Memory B cell (primary cell): ENCODE measurements around the gene CFAP54.

Experiments
- ATAC-seq: fragments of 150-1000 bp; cut with Tn5 transposase; 2 replicates; pipeline ENCODE4 v1.10.0; 2021; ENCODE audit warnings: low read depth, mild to moderate bottlenecking, moderate library complexity
- DNase-seq, 2 donors: peaks; one replicate each; pipeline ENCODE4 v3.0.0; 2022; ENCODE audit warnings: low spot score in 2 of 2
- H3K27ac Mint-ChIP-seq: one replicate; pipeline ENCODE4 v1.8.0; 2022; ENCODE audit warnings: mild to moderate bottlenecking, moderate library complexity, mixed read lengths
- H3K27me3 Mint-ChIP-seq: one replicate; pipeline ENCODE4 v1.8.0; 2022; ENCODE audit warnings: mixed read lengths
- H3K36me3 Mint-ChIP-seq: one replicate; pipeline ENCODE4 v1.8.0; 2022; ENCODE audit warnings: mild to moderate bottlenecking, mixed read lengths
- H3K4me1 Mint-ChIP-seq: one replicate; pipeline ENCODE4 v1.8.0; 2022; ENCODE audit warnings: mixed read lengths
- H3K4me3 Mint-ChIP-seq: one replicate; pipeline ENCODE4 v1.8.0; 2022; ENCODE audit warnings: mild to moderate bottlenecking, moderate library complexity, mixed read lengths
- H3K9me3 Mint-ChIP-seq: one replicate; pipeline ENCODE4 v1.8.0; 2022; ENCODE audit warnings: mixed read lengths

CFAP54 gene

DNA sequence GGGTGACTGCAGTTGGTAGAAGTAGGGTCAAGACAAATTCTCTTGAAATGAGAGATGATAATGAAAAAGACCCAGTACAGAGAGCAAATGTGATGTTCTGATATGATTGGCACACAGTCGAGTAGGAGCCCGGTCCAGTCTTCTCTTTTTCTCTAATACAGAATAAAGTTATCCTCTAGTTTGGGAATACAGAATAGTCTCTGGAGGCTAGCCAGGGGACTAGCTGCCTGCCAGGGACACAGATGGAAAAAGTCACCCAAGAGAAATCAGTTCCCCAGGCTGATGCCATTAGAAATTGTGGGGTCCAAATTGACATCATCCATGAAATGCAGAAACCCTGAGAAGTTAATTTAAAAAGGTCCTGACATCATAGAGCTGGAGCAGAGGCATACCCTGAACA lies 240.5 kb downstream of the CFAP54 start:
- H3K27me3 Mint-ChIP-seq: peaks cover 5% of the 10 kb centered on the region
- no peak overlapping the region for H3K4me3 Mint-ChIP-seq
- H3K36me3 Mint-ChIP-seq: no peaks in the 10 kb centered on the region
- ATAC-seq: no peak
- H3K4me1 Mint-ChIP-seq: no peaks in the 10 kb centered on the region
- no peak for DNase-seq
- H3K9me3 Mint-ChIP-seq: no peaks in the 10 kb centered on the region
- H3K27ac Mint-ChIP-seq: no peak overlapping the region

DNA sequence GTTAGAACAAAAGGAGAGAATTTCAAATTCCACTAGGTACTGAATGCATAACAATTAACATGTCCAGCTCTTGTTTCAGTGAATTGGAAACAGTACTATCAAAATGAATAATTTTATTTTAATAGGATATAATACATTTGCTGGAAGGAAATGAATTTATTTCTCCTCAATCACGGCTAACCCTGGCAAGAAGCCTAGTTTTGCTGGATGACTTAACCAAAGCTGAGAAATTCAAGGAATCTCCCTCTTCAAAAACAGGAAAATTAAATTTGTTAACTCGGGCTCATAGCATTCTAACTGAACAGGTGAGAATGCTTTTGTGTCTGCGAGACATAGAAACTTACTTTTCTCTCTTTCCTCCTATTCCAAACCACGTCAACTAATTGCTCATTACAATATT lies 254.2 kb downstream of the CFAP54 start:
- DNase-seq: no peak
- ATAC-seq: no peak
- Mint-ChIP-seq H3K27ac (no peak overlapping the region), H3K4me3 (no peak overlapping the region), H3K9me3 (peaks cover 2% of the 10 kb centered on the region), H3K36me3 (no peaks in the 10 kb centered on the region), H3K4me1 (peaks cover 2% of the 10 kb centered on the region), H3K27me3 (peaks cover 7% of the 10 kb centered on the region)

DNA sequence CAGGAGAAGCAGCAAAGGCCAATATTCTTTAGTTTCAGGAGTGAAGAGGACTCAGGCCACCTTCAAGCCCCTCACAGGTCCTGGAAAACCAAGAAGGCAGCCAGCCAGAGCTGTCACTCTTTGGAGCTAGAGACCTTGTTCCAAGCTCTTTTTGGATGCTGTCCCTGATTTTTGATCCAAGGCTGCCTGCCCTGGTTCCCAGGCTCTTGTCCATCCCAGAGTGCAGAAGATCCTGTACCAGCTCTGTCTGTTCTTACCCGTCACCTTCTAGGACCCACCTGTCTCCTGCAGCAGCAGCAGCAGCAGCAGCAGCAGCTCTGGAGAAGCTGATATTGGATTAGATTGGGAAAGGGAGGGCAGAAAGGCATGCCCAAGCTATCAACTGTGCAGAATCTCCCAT lies 260.6 kb downstream of the CFAP54 start:
- Mint-ChIP-seq H3K9me3 (no peaks in the 10 kb centered on the region), H3K27me3 (peaks cover 3% of the 10 kb centered on the region), H3K36me3 (no peaks in the 10 kb centered on the region), H3K4me3 (no peak overlapping the region), H3K4me1 (no peaks in the 10 kb centered on the region), H3K27ac (no peak overlapping the region)
- ATAC-seq (no peak), DNase-seq (no peak)

DNA sequence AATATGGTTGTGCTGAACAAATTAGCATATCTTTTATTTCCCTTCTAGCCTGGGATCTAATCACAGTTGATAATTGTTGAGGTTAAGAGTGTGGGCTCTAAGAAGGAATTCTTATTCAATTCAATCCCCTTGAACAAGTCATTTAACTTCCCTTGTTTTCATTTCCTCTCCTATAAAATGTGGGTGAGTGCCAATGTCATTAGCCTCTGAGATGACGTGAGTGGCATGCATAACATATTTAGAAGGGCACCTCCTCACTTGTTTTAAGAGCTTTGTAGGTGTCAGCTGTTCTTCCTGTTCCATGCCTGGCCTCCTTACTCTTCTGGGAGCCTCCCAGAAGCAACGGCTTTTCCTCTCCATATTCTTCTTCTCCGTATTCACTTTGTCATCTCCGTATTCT lies 262.2 kb downstream of the CFAP54 start:
- H3K9me3 Mint-ChIP-seq: no peaks in the 10 kb centered on the region
- H3K27ac Mint-ChIP-seq: no peak overlapping the region
- no peak overlapping the region for H3K4me3 Mint-ChIP-seq
- ATAC-seq (no peak), DNase-seq (no peak)
- H3K4me1 Mint-ChIP-seq: no peaks in the 10 kb centered on the region
- H3K27me3 Mint-ChIP-seq: peaks cover 7% of the 10 kb centered on the region
- H3K36me3 Mint-ChIP-seq: no peaks in the 10 kb centered on the region

DNA sequence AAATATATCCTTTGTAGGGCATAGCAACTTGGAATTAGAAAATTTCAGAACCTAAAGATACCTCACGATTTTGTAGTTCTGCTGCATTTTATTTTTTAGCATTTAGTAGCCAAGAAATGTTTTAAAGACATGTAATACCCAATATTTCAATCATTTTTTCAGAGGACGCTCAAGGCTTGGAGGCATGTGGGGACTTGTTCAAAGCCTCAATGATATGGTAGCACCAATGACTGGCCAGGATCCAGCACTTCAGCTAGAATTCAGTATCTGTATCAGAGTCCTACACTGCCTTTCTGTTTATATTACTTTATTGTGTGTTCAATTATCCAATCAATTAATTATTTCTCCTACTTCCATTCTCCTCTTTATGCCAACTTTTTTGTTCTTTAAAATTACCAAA lies 262.8 kb downstream of the CFAP54 start:
- Mint-ChIP-seq H3K9me3 (no peaks in the 10 kb centered on the region), H3K4me3 (no peak overlapping the region), H3K4me1 (no peaks in the 10 kb centered on the region), H3K27me3 (peaks cover 5% of the 10 kb centered on the region), H3K36me3 (no peaks in the 10 kb centered on the region), H3K27ac (no peak overlapping the region)
- no peak for ATAC-seq
- DNase-seq: no peak

DNA sequence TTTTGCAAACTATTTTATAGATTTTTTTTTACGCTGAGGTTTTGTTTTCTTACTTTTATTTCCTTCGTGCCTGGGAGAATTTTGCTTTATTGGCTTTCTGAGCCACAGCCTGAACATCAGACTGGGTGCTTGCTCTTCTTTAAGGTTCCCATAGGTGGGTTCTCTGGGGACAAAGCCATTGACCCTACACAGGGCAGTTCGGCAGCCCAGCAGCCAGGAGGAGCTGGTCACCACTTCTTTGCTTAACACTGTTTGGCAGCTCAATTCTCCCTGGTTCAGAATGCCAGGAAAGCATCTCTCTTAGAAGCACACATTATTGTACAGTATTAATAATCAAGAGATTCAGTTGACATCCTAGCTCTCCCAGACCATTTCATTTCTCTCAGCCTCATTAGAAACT lies 276.9 kb downstream of the CFAP54 start:
- no peak for DNase-seq
- Mint-ChIP-seq H3K4me1 (no peaks in the 10 kb centered on the region), H3K36me3 (no peaks in the 10 kb centered on the region), H3K27me3 (peaks cover 14% of the 10 kb centered on the region), H3K4me3 (no peak overlapping the region), H3K9me3 (no peaks in the 10 kb centered on the region), H3K27ac (no peak overlapping the region)
- no peak for ATAC-seq

DNA sequence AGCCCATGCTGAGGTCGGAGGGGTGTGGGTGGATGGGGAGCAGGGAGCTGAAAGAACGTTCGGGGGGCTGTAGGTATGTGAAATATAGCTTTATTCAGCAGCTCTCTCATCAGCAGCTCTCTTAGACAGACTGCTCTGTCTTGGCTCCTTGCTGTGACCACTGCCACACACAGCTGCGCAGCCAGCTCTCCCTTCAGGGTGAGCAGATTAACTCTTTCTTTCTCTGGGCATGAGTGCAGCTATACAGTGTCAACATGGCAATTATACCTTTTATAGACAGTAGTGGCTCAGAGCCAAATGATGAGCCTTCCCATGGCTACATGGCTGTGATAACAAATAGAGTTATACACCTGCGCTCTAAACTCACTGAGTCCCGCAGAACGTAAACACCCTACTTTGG lies 280.0 kb downstream of the CFAP54 start:
- DNase-seq: no peak
- H3K4me3 Mint-ChIP-seq: no peak overlapping the region
- H3K9me3 Mint-ChIP-seq: no peaks in the 10 kb centered on the region
- H3K4me1 Mint-ChIP-seq: no peaks in the 10 kb centered on the region
- ATAC-seq: no peak
- no peaks in the 10 kb centered on the region for H3K36me3 Mint-ChIP-seq
- H3K27ac Mint-ChIP-seq: no peak overlapping the region
- peaks cover 12% of the 10 kb centered on the region for H3K27me3 Mint-ChIP-seq

DNA sequence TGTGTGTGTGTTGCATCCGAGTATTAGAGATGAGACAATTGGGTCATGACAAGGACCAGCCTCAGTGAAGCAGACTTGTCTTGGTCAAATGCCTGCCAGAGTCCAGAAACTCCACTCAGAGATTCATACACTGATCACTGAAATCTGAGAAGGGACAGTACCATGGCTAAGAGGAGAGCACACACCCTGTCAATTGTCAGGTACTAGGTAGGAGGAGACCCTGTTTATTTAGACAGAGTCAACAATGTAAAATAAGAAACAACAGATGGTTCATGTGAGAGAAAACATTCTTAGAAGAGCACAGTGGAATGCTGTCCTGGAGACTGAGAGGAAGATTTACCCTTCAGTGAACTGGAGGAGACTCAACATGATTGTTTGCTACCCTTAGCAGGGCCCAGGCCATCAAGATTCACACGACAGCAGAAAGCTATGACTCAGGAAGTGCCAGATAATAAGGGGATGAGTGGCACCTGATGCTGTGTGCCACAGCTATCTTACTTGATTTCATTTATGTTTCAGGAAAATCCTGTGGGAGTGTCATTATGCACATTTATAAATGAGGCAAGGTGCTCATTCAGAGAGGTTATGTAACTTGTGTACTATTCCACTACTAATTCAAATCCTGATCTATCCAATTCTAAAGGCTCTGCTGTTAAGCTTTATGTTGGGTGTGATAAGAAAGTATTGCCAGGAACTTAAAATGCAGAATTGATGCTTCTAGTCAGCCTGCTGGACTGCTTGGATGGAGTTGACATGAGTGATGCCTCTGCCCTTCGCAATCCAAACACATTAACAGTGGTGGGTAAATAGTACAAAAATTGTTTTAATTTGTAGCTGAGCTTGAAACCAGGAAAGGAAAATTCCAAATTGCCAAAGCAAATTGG lies 281.1 kb downstream of the CFAP54 start:
- H3K27ac Mint-ChIP-seq: no peak overlapping the region
- ATAC-seq: no peak
- DNase-seq: no peak
- no peaks in the 10 kb centered on the region for H3K36me3 Mint-ChIP-seq
- no peak overlapping the region for H3K4me3 Mint-ChIP-seq
- H3K4me1 Mint-ChIP-seq: no peaks in the 10 kb centered on the region
- peaks cover 12% of the 10 kb centered on the region for H3K27me3 Mint-ChIP-seq
- H3K9me3 Mint-ChIP-seq: no peaks in the 10 kb centered on the region

DNA sequence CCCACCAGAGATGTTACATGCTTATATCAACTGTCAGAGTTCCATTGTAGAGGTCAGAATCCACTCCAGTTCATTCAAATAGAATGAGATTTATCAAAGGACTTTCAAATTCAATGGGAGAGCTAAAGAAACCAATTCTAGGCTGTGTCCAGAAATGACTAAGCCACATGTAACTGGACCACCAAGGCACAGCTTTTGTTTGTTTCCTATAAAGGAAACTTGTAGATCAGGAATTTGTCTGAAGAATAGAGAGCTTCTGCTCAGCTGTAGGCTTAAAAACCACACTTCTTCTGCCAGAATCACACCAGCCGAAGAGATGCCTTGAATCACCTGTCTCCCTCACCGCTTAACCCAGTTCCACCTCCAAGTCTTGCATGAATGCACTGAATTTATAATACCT lies 283.7 kb downstream of the CFAP54 start:
- peaks cover 2% of the 10 kb centered on the region for H3K27me3 Mint-ChIP-seq
- H3K9me3 Mint-ChIP-seq: no peaks in the 10 kb centered on the region
- no peak overlapping the region for H3K27ac Mint-ChIP-seq
- no peak for DNase-seq
- no peaks in the 10 kb centered on the region for H3K36me3 Mint-ChIP-seq
- ATAC-seq: no peak
- H3K4me3 Mint-ChIP-seq: no peak overlapping the region
- H3K4me1 Mint-ChIP-seq: no peaks in the 10 kb centered on the region

DNA sequence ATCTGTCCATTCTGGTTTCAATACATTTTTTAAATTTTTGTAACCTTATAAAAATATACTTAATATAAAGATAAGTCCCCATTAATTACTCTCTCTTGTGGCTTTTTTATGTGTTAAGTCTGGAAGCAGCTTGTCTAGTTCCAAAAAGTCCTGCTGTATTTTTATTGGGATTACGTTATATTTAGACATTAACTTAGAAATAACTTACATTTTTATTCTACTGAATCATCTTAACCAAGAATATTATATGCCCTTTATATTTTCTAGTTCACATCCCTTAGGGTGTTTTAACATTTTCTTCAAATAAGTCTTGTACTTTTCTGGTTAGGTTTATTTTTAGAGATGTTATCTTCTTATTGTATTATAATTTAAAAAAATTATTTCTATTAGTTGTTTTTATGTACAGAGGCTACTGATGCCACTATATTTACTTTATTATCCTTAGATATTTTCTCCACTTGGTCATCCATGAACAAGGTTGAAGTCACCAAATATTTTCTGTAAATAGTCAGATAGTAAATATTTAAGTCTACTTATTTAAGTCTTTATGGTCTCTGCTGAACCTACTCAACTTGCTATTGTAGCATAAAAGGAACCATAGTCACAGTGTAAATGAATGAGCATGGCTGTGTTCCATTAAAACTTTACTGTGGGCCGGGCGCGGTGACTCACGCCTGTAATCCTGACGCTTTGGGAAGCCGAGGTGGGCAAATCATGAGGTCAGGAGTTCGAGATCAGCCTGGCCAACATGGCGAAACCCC lies 285.3 kb downstream of the CFAP54 start:
- Mint-ChIP-seq H3K9me3 (no peaks in the 10 kb centered on the region), H3K36me3 (no peaks in the 10 kb centered on the region), H3K4me3 (no peak overlapping the region), H3K27me3 (no peaks in the 10 kb centered on the region), H3K4me1 (no peaks in the 10 kb centered on the region), H3K27ac (no peak overlapping the region)
- DNase-seq: no peak
- no peak for ATAC-seq

DNA sequence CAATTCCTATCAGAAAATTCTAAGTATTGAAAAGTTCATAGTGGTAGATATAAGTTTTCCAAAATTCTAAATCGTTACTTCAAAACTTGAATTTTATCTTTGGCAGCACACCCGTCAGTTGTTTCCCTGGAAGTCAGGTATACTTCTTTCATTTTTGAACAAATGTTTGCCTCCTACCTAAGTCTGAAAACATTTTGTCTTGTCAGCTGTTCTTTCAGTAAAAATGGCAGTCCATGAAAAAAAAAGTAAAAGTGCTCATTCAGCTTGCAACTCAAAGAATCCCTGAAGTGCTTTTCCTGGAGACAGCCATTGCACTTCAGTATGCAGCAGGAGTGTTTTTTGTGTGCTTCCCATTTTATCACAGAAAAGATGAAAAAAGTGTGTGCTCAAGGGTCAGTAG lies 287.5 kb downstream of the CFAP54 start:
- H3K9me3 Mint-ChIP-seq: no peaks in the 10 kb centered on the region
- H3K36me3 Mint-ChIP-seq: no peaks in the 10 kb centered on the region
- no peak for DNase-seq
- no peaks in the 10 kb centered on the region for H3K4me1 Mint-ChIP-seq
- no peak overlapping the region for H3K27ac Mint-ChIP-seq
- H3K27me3 Mint-ChIP-seq: no peaks in the 10 kb centered on the region
- ATAC-seq: no peak
- no peak overlapping the region for H3K4me3 Mint-ChIP-seq

DNA sequence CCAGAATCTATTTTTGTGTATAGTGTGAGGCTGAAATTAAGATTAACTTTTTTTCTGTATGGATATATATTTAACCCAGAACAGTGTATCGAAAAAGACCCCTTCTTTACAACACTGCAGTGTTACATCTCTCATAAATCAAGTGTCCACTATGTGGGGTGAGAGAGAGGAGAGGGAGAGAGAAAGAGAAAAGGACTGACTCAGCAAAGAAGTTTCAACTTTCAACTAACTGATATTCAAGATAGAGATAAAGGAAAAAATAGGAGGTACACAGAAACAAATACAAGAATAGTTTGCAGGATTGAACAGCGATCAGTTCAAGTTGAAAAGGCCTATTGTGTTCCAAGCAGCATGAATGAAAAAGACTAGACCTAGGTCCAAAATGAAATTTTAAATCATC lies 291.0 kb downstream of the CFAP54 start:
- Mint-ChIP-seq H3K36me3 (no peaks in the 10 kb centered on the region), H3K4me3 (no peak overlapping the region), H3K27ac (no peak overlapping the region), H3K27me3 (no peaks in the 10 kb centered on the region), H3K4me1 (no peaks in the 10 kb centered on the region), H3K9me3 (no peaks in the 10 kb centered on the region)
- DNase-seq (no peak), ATAC-seq (no peak)

DNA sequence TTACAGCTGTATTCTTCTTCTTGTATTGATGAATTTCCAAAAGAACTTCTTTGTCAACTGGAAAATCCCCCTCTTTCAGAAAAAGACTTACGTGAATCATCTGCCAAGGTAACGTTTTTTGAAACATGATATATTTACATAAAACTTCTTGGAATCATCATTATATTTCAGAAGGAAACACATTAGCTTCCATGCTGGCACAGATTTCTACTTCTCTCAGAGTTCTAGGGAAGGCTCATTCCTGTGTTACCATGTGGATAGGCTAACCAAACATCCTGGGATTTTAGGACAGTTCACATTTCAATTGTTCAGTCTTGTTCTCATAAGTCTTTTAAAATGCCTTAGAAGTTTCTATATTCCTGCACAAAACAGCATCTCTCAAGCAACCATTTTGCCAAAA lies 297.4 kb downstream of the CFAP54 start:
- H3K9me3 Mint-ChIP-seq: no peaks in the 10 kb centered on the region
- H3K36me3 Mint-ChIP-seq: no peaks in the 10 kb centered on the region
- H3K27ac Mint-ChIP-seq: no peak overlapping the region
- DNase-seq: no peak
- H3K4me3 Mint-ChIP-seq: no peak overlapping the region
- H3K4me1 Mint-ChIP-seq: no peaks in the 10 kb centered on the region
- no peak for ATAC-seq
- no peaks in the 10 kb centered on the region for H3K27me3 Mint-ChIP-seq

DNA sequence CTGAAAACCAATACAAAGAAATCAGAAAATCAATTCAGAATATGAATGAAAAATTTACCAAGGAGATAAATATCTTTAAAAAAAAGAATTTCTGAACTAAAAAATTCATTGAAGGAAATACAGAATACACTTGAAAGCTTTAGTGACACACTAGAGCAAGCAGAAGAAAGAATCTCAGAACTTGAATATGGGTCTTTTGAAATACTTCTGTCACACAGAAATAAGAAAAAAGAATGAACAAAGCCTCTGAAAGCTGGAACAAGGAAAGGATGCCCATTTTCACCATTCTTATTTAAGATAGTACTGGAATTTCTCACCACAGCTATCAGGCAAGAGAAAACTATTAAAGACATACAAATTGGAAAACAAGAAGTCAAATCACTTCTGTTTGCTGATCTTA lies 314.6 kb downstream of the CFAP54 start:
- peaks cover 4% of the 10 kb centered on the region for H3K27me3 Mint-ChIP-seq
- DNase-seq: no peak
- H3K9me3 Mint-ChIP-seq: peaks cover 6% of the 10 kb centered on the region
- H3K36me3 Mint-ChIP-seq: no peaks in the 10 kb centered on the region
- no peak overlapping the region for H3K4me3 Mint-ChIP-seq
- no peaks in the 10 kb centered on the region for H3K4me1 Mint-ChIP-seq
- no peak overlapping the region for H3K27ac Mint-ChIP-seq
- ATAC-seq: no peak

DNA sequence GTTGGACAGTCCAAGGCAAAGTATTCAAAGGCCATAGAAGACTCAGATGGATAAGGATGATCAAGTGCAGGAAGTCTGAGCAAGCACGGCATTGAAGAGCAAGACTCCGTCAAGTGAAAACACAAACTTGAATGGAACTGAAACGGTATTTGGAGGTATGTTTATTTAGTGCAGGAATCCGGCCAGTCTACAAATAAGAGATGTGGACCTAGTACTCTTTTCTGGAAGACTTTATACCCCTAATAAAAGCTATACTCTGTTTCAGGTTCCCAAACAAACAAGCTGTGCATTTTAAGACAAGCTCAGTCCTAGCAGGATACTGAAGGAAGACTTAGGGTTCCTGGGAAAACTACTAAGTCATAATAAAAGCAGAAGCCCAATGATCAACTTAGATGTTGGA lies 316.9 kb downstream of the CFAP54 start:
- no peak for DNase-seq

More for the DNA sequence above, 316.9 kb downstream of the CFAP54 start:
- Mint-ChIP-seq H3K4me1 (no peaks in the 10 kb centered on the region), H3K36me3 (no peaks in the 10 kb centered on the region), H3K4me3 (no peak overlapping the region), H3K27me3 (peaks cover 4% of the 10 kb centered on the region), H3K9me3 (peaks cover 9% of the 10 kb centered on the region), H3K27ac (no peak overlapping the region)
- no peak for ATAC-seq
